Measurements from ENCODE around the gene IGFBP2. TPM values are rescaled to one million over a fixed set of nuclear protein-coding genes. Genes with fewer than 3 reads are reported as not detected.
A peak's percentile ranks its signal among the peaks of the same experiment; 100 is the strongest.

IGFBP2 gene
- total and polyA plus RNA-seq, 8 donors: 106 to 636 (median 296) TPM

- Histone ChIP-seq H3K4me1 (peaks cover 0 to 49% (median 4%) of the 10 kb centered on the region in 4 donors), H3K4me3 (no peak overlapping the region), H3K27ac (peak overlapping the region in 4 of 5 donors; percentile 68 to 82 (median 80)), H3K9me3 (no peaks in the 10 kb centered on the region), H3K27me3 (no peaks in the 10 kb centered on the region), H3K36me3 (no peaks in the 10 kb centered on the region)
- peak in 1 of 2 donors; percentile 84 for DNase-seq
- intact Hi-C loops (cut with DNase I; ENCODE audit: low total_unique reads): no loop called here
- 54 to 78% (median 70%) methylated on average over 11 of the region's 11 CpGs for WGBS, 5 donors
- TF ChIP-seq EP300 (IDR thresholded peaks at IDR 0.05) (no peak), POLR2AphosphoS5 (IDR thresholded peaks at IDR 0.05) (no peak), POLR2A (IDR thresholded peaks at IDR 0.05) (no peak)
- TF ChIP-seq, protein P1, sequence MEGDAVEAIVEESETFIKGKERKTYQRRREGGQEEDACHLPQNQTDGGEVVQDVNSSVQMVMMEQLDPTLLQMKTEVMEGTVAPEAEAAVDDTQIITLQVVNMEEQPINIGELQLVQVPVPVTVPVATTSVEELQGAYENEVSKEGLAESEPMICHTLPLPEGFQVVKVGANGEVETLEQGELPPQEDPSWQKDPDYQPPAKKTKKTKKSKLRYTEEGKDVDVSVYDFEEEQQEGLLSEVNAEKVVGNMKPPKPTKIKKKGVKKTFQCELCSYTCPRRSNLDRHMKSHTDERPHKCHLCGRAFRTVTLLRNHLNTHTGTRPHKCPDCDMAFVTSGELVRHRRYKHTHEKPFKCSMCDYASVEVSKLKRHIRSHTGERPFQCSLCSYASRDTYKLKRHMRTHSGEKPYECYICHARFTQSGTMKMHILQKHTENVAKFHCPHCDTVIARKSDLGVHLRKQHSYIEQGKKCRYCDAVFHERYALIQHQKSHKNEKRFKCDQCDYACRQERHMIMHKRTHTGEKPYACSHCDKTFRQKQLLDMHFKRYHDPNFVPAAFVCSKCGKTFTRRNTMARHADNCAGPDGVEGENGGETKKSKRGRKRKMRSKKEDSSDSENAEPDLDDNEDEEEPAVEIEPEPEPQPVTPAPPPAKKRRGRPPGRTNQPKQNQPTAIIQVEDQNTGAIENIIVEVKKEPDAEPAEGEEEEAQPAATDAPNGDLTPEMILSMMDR (IDR thresholded peaks at IDR 0.05): no peak
These were observed 77.5 kb downstream of the IGFBP2 start for GRCh38 chr2:216710551-216711301.

GRCh38 chr2:216711348-216711747 lies 78.1 kb downstream of the IGFBP2 start:
- intact Hi-C loops (cut with DNase I; ENCODE audit: low total_unique reads): no loop called here
- WGBS, 5 donors: 62 to 75% (median 66%) methylated on average over 8 of the region's 8 CpGs

GRCh38 chr2:216713691-216714336 lies 80.6 kb downstream of the IGFBP2 start:
- TF ChIP-seq EP300 (IDR thresholded peaks at IDR 0.05): no peak
- TF ChIP-seq, protein P1 (IDR thresholded peaks at IDR 0.05): no peak
- no peak for TF ChIP-seq POLR2AphosphoS5 (IDR thresholded peaks at IDR 0.05)
- no peak for TF ChIP-seq POLR2A (IDR thresholded peaks at IDR 0.05)
- peaks cover 0 to 67% (median 7%) of the 10 kb centered on the region in 4 donors for H3K4me1 ChIP-seq
- peak overlapping the region in 3 of 5 donors; percentile 49 to 62 (median 61) for H3K27ac ChIP-seq
- H3K9me3 ChIP-seq: no peaks in the 10 kb centered on the region
- no peaks in the 10 kb centered on the region for H3K36me3 ChIP-seq
- intact Hi-C loops (cut with DNase I; ENCODE audit: low total_unique reads): no loop called here
- no peak overlapping the region for H3K4me3 ChIP-seq
- DNase-seq: peak in 1 of 2 donors; percentile 69
- no peaks in the 10 kb centered on the region for H3K27me3 ChIP-seq
- 58 to 77% (median 69%) methylated on average over 8 of the region's 8 CpGs for WGBS, 5 donors

More at GRCh38 chr2:216711348-216711747, 78.1 kb downstream of the IGFBP2 start:
- Histone ChIP-seq H3K4me3 (no peak overlapping the region), H3K4me1 (peaks cover 0 to 55% (median 7%) of the 10 kb centered on the region in 4 donors), H3K27ac (peak overlapping the region in 4 of 5 donors; percentile 68 to 82 (median 80)), H3K9me3 (no peaks in the 10 kb centered on the region), H3K36me3 (no peaks in the 10 kb centered on the region), H3K27me3 (no peaks in the 10 kb centered on the region)
- TF ChIP-seq, protein P1 (IDR thresholded peaks at IDR 0.05): no peak
- TF ChIP-seq EP300 (IDR thresholded peaks at IDR 0.05): no peak
- TF ChIP-seq POLR2A (IDR thresholded peaks at IDR 0.05): no peak
- DNase-seq: peak in 1 of 2 donors; percentile 35

Other genes starting within 250 kb of the IGFBP2 start
- 100 to 1,000 TPM in 1 of 5 donors, 10 to 100 TPM in 4; 13.0 to 152 (median 30.9) TPM for gene SMARCAL1, start 220.9 kb upstream of the IGFBP2 start, total RNA-seq
- gene SMARCAL1, start 220.9 kb upstream of the IGFBP2 start, polyA plus RNA-seq: 10 to 100 TPM in 1 of 3 donors, 1 to 10 TPM in 2; 5.8 to 10.2 (median 6.8) TPM
- gene RPL37A, start 134.6 kb upstream of the IGFBP2 start, total RNA-seq: 1,000 to 10,000 TPM in 3 of 5 donors, 100 to 1,000 TPM in 2; 115 to 2,609 (median 1,927) TPM
- 1,000 to 10,000 TPM; 4,475 to 5,853 (median 5,579) TPM for gene RPL37A, start 134.6 kb upstream of the IGFBP2 start, polyA plus RNA-seq
- gene IGFBP5, start 62.1 kb downstream of the IGFBP2 start, total RNA-seq: 100 to 1,000 TPM; 166 to 923 (median 548) TPM
- 100 to 1,000 TPM in 2 of 3 donors, 10 to 100 TPM in 1; 92.1 to 215 (median 128) TPM for gene IGFBP5, start 62.1 kb downstream of the IGFBP2 start, polyA plus RNA-seq
- not detected for gene TNP1, start 226.6 kb downstream of the IGFBP2 start, total RNA-seq
- gene TNP1, start 226.6 kb downstream of the IGFBP2 start, polyA plus RNA-seq: not detected

Data from stomach (tissue), 9 donors.